ENCODE data around the gene ANKRD13A. TPM values are rescaled to one million over a fixed set of nuclear protein-coding genes. Genes with fewer than 3 reads are reported as not detected.

ANKRD13A gene
- total RNA-seq, 1 experiment from 2014 or later = 34.5 TPM

DNA sequence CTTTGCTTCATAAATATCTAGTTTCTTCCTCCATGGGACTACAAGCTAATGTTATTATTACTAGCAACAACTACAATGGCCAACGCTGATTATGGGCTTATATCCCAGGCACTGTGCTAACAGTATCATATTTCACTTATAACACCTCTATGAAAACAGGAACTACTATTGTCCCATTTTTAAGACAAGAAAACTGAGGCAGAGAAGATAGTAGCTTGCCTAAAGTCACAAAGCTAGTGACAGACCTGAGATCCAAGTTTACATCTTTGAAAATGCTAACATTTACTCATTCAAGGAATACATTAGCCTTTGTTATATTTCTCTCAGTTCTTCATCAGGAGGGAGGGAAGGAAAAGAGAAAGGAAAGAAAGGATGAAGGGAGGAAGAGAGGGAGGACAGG lies 35.9 kb upstream of the ANKRD13A start:
- CTCF ChIA-PET = no interaction called here
- Mint-ChIP-seq H3K27me3 (ENCODE audit: unreplicated experiment) (no peaks in the 10 kb centered on the region), H3K27ac (ENCODE audit: unreplicated experiment) (no peak overlapping the region), H3K4me1 (ENCODE audit: low read depth, unreplicated experiment) (no peaks in the 10 kb centered on the region), H3K36me3 (ENCODE audit: insufficient read depth, unreplicated experiment) (peaks cover 9% of the 10 kb centered on the region), H3K9me3 (ENCODE audit: low read depth, unreplicated experiment) (no peaks in the 10 kb centered on the region), H3K4me3 (ENCODE audit: low read depth, unreplicated experiment) (no peak overlapping the region)
- no peak for DNase-seq
- no TSS peak for BruUV-seq (replicated peaks)
- intact Hi-C loops (cut with micrococcal nuclease; ENCODE audit: unreplicated experiment) = no loop called here
- TF ChIP-seq, protein P1, sequence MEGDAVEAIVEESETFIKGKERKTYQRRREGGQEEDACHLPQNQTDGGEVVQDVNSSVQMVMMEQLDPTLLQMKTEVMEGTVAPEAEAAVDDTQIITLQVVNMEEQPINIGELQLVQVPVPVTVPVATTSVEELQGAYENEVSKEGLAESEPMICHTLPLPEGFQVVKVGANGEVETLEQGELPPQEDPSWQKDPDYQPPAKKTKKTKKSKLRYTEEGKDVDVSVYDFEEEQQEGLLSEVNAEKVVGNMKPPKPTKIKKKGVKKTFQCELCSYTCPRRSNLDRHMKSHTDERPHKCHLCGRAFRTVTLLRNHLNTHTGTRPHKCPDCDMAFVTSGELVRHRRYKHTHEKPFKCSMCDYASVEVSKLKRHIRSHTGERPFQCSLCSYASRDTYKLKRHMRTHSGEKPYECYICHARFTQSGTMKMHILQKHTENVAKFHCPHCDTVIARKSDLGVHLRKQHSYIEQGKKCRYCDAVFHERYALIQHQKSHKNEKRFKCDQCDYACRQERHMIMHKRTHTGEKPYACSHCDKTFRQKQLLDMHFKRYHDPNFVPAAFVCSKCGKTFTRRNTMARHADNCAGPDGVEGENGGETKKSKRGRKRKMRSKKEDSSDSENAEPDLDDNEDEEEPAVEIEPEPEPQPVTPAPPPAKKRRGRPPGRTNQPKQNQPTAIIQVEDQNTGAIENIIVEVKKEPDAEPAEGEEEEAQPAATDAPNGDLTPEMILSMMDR (IDR thresholded peaks at IDR 0.05; ENCODE audit: unreplicated experiment) = no peak

DNA sequence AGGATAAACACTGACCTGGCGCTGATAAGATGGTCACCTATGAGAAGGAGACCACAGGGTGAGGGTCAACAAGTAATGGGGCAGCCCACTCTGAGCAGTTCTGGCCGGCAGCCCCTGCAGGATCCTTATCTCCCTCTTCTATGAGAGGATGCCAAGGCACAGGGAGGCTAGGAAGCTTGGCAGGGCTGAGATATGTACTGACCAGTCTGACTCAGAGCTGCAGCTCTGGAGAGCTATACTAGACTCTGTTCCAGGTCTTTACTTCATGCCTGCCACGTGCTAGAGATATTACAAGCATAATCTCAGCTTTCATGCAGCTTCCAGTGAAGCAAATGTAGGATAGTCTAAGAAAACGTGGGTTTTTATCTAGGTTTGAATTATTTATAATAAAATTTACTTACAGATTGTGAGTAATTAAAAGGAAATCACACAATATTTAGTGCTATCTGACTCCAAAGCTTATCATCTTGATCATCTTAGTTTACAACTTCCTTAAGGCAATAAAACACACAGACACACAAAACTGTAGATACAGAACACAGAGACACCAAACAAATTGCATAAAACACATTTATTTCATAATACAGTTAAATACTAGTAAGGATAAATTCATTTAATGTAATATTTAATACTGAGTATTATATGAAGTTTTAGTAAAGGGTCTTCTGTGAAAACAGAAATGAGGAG lies 35.3 kb upstream of the ANKRD13A start:
- no TSS peak for BruUV-seq (replicated peaks)
- CTCF ChIA-PET = no interaction called here

DNA sequence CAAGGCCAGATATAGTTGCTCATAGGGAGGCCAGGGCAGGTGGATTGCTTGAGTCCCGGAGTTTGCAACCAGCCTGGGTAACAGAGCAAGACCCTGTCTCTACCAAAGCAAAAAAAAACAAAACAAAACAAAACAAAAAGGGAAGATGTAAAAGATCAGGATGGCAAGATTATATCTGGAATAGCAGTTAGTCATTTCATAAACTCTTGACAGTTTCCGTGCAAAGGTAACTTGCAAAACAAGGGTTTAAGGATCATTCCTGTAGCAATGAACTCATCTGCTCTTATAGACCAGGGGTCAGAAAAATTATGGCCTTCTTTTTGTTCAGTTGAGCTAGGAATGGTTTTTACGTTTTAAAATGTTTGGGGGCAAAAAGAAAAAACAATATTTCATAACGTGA lies 32.7 kb upstream of the ANKRD13A start:
- CTCF ChIA-PET = no interaction called here
- Mint-ChIP-seq H3K27ac (ENCODE audit: unreplicated experiment) (no peak overlapping the region), H3K9me3 (ENCODE audit: low read depth, unreplicated experiment) (no peaks in the 10 kb centered on the region), H3K4me3 (ENCODE audit: low read depth, unreplicated experiment) (no peak overlapping the region), H3K4me1 (ENCODE audit: low read depth, unreplicated experiment) (no peaks in the 10 kb centered on the region), H3K36me3 (ENCODE audit: insufficient read depth, unreplicated experiment) (peaks cover 4% of the 10 kb centered on the region), H3K27me3 (ENCODE audit: unreplicated experiment) (no peaks in the 10 kb centered on the region)
- intact Hi-C loops (cut with micrococcal nuclease; ENCODE audit: unreplicated experiment) = no loop called here
- no peak for DNase-seq
- TF ChIP-seq, protein P1 (IDR thresholded peaks at IDR 0.05; ENCODE audit: unreplicated experiment) = no peak
- BruUV-seq (replicated peaks) = no TSS peak

More for the DNA sequence above, 35.3 kb upstream of the ANKRD13A start:
- H3K4me1 Mint-ChIP-seq (ENCODE audit: low read depth, unreplicated experiment) = no peaks in the 10 kb centered on the region
- intact Hi-C loops (cut with micrococcal nuclease; ENCODE audit: unreplicated experiment) = no loop called here
- no peak overlapping the region for H3K4me3 Mint-ChIP-seq (ENCODE audit: low read depth, unreplicated experiment)
- DNase-seq = no peak
- no peaks in the 10 kb centered on the region for H3K27me3 Mint-ChIP-seq (ENCODE audit: unreplicated experiment)
- H3K27ac Mint-ChIP-seq (ENCODE audit: unreplicated experiment) = no peak overlapping the region
- TF ChIP-seq, protein P1 (IDR thresholded peaks at IDR 0.05; ENCODE audit: unreplicated experiment) = no peak
- H3K9me3 Mint-ChIP-seq (ENCODE audit: low read depth, unreplicated experiment) = no peaks in the 10 kb centered on the region
- H3K36me3 Mint-ChIP-seq (ENCODE audit: insufficient read depth, unreplicated experiment) = peaks cover 8% of the 10 kb centered on the region

DNA sequence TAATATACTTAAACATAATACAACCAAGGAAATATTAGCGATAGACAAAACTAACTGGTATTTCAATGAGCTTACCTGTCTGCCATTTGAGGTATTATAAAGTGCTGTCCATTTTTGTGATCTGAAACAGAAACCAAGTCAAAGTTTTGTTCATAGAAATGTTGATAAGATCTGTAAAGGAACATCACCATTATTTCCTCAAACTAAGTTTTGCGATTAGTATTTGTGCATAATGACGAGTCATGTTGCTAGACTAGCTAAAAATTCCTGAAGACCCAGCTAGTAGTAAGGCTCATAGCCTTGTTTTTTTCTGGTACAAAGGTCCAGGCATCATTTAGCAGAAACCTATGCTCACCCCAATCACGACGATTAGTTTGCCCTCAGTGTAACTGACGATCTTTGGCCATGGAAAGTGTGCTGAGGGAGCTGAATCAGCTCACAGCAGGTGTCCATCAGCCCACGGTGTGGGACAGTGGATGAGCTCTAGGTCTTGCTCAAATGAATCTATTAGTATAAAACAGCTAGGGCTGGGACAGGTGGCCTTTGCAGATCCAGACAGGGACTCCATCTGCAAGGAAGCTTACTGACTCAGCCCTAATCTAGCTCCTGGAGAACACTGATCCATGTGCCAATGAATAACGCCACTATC lies 31.7 kb upstream of the ANKRD13A start:
- Mint-ChIP-seq H3K4me3 (ENCODE audit: low read depth, unreplicated experiment) (no peak overlapping the region), H3K4me1 (ENCODE audit: low read depth, unreplicated experiment) (no peaks in the 10 kb centered on the region), H3K27ac (ENCODE audit: unreplicated experiment) (no peak overlapping the region), H3K27me3 (ENCODE audit: unreplicated experiment) (no peaks in the 10 kb centered on the region), H3K36me3 (ENCODE audit: insufficient read depth, unreplicated experiment) (peaks cover 11% of the 10 kb centered on the region), H3K9me3 (ENCODE audit: low read depth, unreplicated experiment) (no peaks in the 10 kb centered on the region)
- CTCF ChIA-PET = no interaction called here
- BruUV-seq (replicated peaks) = no TSS peak
- intact Hi-C loops (cut with micrococcal nuclease; ENCODE audit: unreplicated experiment) = no loop called here
- no peak for DNase-seq
- TF ChIP-seq, protein P1 (IDR thresholded peaks at IDR 0.05; ENCODE audit: unreplicated experiment) = no peak
